Measurements from ENCODE around the gene UFSP1. TPM values are rescaled to one million over a fixed set of nuclear protein-coding genes. Genes with fewer than 3 reads are reported as not detected.

Gene UFSP1
- total and polyA plus RNA-seq, 2 of the 13 experiments (the other 11 are each of a cell fraction or from before 2014, with no cell fraction given): 0.65 to 3.3 TPM

DNA sequence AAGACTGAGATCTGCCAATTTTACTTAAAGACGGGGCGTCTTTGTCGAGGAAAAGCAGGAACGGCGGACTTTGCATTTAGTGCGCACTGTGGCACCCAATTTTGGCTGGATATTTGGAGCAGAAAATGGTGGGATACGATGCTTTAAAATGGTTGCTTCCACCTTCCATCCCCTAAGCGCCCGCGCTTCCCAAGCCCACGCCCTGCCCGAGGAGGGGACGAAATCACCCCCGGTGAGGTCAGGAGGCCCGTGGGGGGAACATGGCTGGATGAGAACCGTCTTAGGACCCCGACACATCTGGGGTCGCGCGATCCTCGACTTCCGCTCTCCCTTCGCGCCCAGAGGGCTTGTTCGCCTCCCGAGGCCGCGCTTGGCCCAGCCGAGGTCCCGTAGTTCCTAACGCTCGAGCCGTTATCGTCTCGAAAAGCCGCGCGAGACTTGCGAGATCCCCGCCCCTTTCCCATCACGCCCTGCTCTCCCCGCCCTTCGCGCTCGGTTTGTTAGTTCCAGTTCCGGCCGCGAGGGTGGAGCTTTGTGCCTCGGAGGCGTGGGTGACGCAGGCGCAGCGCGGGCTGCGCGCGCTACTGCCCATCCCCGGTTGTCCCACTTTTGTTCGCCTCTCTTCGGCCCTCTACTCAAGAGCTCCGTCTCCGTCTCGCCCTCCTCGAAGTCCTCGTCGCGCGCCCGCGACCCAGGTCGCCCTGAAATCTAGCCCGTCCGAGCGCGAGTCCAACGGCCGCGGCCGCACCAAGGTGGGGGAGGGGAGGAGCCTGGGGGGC lies 14.7 kb downstream of the UFSP1 start, which contains the start of gene SRRT (continued):
- TF ChIP-seq GPBP1L1 (CRISPR knock-in tag; IDR thresholded peaks at IDR 0.05): no peak
- peak; percentile 73; the same call in 1 of the 2 replicates for TF ChIP-seq KDM5B (CRISPR knock-in tag; IDR thresholded peaks at IDR 0.05; ENCODE audit: borderline replicate concordance)
- TF ChIP-seq PRDM4 (CRISPR knock-in tag; IDR thresholded peaks at IDR 0.05; ENCODE audit: borderline replicate concordance): no peak
- peak; percentile 53; the same call in 1 of the 2 replicates for TF ChIP-seq ZBTB38 (CRISPR knock-in tag; IDR thresholded peaks at IDR 0.05)
- TF ChIP-seq ZNF160 (CRISPR knock-in tag; IDR thresholded peaks at IDR 0.05): peak; percentile 40; the same call in 1 of the 2 replicates
- peak; percentile 57; the same call in 1 of the 2 replicates for TF ChIP-seq MXD1 (CRISPR knock-in tag; IDR thresholded peaks at IDR 0.05)
- TF ChIP-seq ZC3H13 (CRISPR knock-in tag; IDR thresholded peaks at IDR 0.05): peak; percentile 83
- TF ChIP-seq ZNF615 (CRISPR knock-in tag; IDR thresholded peaks at IDR 0.05; ENCODE audit: borderline replicate concordance): 0 out of 2 replicates have a peak, but pooled peaks have one; percentile 59
- peak; percentile 65 for TF ChIP-seq CREB1 (IDR thresholded peaks at IDR 0.05)
- TF ChIP-seq CREB1 (CRISPR knock-in tag; IDR thresholded peaks at IDR 0.05): peak; percentile 85
- TF ChIP-seq MYNN (CRISPR knock-in tag; IDR thresholded peaks at IDR 0.05; ENCODE audit: low read depth): peak; percentile 74; the same call in 1 of the 2 replicates
- TF ChIP-seq, protein P1, sequence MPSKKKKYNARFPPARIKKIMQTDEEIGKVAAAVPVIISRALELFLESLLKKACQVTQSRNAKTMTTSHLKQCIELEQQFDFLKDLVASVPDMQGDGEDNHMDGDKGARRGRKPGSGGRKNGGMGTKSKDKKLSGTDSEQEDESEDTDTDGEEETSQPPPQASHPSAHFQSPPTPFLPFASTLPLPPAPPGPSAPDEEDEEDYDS (CRISPR knock-in tag; IDR thresholded peaks at IDR 0.05): peak; percentile 75
- TF ChIP-seq KAT8 (CRISPR knock-in tag; IDR thresholded peaks at IDR 0.05): peak; percentile 98
- peak; percentile 41; the same call in 1 of the 2 replicates for TF ChIP-seq CEBPG (CRISPR knock-in tag; IDR thresholded peaks at IDR 0.05)
- peak; percentile 92; the same call in 1 of the 2 replicates for TF ChIP-seq PAX8 (CRISPR knock-in tag; IDR thresholded peaks at IDR 0.05; ENCODE audit: borderline replicate concordance)
- no peak for TF ChIP-seq ZNF24 (IDR thresholded peaks at IDR 0.05)
- TF ChIP-seq JUND (CRISPR knock-in tag; IDR thresholded peaks at IDR 0.05): peak; percentile 46; the same call in 1 of the 2 replicates
- TF ChIP-seq KLF13 (CRISPR knock-in tag; IDR thresholded peaks at IDR 0.05): no peak
- peak; percentile 72; the same call in 1 of the 2 replicates for TF ChIP-seq SIN3A (IDR thresholded peaks at IDR 0.05; ENCODE audit: borderline replicate concordance, low read depth, low read length)
- no peak for TF ChIP-seq ZNF775 (CRISPR knock-in tag; IDR thresholded peaks at IDR 0.05; ENCODE audit: borderline replicate concordance)
- TF ChIP-seq CREM (IDR thresholded peaks at IDR 0.05): peak; percentile 74
- TF ChIP-seq CREM (CRISPR knock-in tag; IDR thresholded peaks at IDR 0.05): no peak
- 0 out of 2 replicates have a peak, but pooled peaks have one; percentile 52 for TF ChIP-seq ZNF547 (CRISPR knock-in tag; IDR thresholded peaks at IDR 0.05)
- peak; percentile 85 for TF ChIP-seq HNF1B (CRISPR knock-in tag; IDR thresholded peaks at IDR 0.05)
- no peak for TF ChIP-seq HOXA7 (CRISPR knock-in tag; IDR thresholded peaks at IDR 0.05)

All from HepG2 (cell line).